ENCODE results near the gene RHBDD3. TPM values are rescaled to one million over a fixed set of nuclear protein-coding genes. Genes with fewer than 3 reads are reported as not detected.

RHBDD3 gene
- total and polyA plus RNA-seq, 2 experiments from 2014 or later, result 55.0 to 115 TPM

DNA sequence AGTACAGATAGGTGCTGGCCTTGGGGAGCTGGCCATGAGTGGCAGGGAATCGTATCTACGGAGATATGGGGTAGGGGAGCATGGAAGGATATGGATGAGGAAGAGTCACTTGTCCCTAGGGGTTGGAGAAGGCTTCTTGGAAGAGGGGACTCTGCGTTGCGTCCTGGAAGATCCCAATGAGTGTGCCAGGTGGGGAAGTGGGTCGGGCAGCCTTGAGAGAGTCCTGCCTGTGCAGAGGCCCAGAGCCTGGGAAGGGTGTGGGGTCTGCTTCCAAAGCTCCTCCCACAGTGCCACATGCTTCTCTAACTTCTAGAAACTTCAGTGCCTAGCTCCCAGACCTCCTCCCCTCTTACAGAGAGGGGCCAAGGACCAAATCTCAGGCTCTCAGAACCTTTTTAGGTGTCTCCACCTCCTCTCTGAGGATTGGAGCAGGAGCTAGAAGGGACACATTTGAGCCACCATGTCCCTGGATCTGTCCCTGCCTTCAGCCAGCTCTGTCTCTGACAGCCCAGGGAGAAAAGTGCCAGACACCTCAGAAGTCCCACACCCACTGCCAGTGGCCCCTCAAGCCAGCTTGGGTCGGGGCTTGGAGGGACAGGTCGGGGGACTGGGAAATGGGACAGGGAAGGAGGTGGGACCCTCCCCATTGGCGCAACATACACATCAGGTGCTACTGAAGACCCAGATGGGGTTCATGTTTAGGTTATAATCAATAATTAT lies 11.0 kb downstream of the RHBDD3 start:
- H4K20me1 ChIP-seq (replicated peaks; ENCODE audit: insufficient read depth), result no peaks in the 10 kb centered on the region
- peaks cover 5% of the 10 kb centered on the region; the same call in 1 of the 2 replicates for H3K4me1 ChIP-seq (ENCODE audit: insufficient read depth)
- Mint-ChIP-seq H3K9me3 (no peaks in the 10 kb centered on the region), H3K36me3 (ENCODE audit: low read depth) (peaks cover 4% of the 10 kb centered on the region; the same call in 2 of the 3 replicates), H3K4me1 (no peaks in the 10 kb centered on the region; the same call in 2 of the 3 replicates), H3K27ac (no peak overlapping the region), H3K4me3 (no peak overlapping the region), H3K27me3 (ENCODE audit: insufficient read depth, low read depth, poor library complexity) (peaks cover 13% of the 10 kb centered on the region)
- no peak overlapping the region for H3K4me3 ChIP-seq
- H3K27me3 ChIP-seq (ENCODE audit: insufficient read depth), result no peaks in the 10 kb centered on the region
- H2AFZ ChIP-seq, result no peak overlapping the region
- TF ChIP-seq, protein P1, sequence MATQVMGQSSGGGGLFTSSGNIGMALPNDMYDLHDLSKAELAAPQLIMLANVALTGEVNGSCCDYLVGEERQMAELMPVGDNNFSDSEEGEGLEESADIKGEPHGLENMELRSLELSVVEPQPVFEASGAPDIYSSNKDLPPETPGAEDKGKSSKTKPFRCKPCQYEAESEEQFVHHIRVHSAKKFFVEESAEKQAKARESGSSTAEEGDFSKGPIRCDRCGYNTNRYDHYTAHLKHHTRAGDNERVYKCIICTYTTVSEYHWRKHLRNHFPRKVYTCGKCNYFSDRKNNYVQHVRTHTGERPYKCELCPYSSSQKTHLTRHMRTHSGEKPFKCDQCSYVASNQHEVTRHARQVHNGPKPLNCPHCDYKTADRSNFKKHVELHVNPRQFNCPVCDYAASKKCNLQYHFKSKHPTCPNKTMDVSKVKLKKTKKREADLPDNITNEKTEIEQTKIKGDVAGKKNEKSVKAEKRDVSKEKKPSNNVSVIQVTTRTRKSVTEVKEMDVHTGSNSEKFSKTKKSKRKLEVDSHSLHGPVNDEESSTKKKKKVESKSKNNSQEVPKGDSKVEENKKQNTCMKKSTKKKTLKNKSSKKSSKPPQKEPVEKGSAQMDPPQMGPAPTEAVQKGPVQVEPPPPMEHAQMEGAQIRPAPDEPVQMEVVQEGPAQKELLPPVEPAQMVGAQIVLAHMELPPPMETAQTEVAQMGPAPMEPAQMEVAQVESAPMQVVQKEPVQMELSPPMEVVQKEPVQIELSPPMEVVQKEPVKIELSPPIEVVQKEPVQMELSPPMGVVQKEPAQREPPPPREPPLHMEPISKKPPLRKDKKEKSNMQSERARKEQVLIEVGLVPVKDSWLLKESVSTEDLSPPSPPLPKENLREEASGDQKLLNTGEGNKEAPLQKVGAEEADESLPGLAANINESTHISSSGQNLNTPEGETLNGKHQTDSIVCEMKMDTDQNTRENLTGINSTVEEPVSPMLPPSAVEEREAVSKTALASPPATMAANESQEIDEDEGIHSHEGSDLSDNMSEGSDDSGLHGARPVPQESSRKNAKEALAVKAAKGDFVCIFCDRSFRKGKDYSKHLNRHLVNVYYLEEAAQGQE (IDR thresholded peaks at IDR 0.05; ENCODE audit: unreplicated experiment), result no peak
- TF ChIP-seq ZNF331 (CRISPR knock-in tag; IDR thresholded peaks at IDR 0.05; ENCODE audit: low read depth), result no peak
- no peak for TF ChIP-seq POLR2AphosphoS5 (IDR thresholded peaks at IDR 0.05; ENCODE audit: low read depth)
- no peak for TF ChIP-seq ZNF114 (CRISPR knock-in tag; IDR thresholded peaks at IDR 0.05)
- TF ChIP-seq, protein P2, sequence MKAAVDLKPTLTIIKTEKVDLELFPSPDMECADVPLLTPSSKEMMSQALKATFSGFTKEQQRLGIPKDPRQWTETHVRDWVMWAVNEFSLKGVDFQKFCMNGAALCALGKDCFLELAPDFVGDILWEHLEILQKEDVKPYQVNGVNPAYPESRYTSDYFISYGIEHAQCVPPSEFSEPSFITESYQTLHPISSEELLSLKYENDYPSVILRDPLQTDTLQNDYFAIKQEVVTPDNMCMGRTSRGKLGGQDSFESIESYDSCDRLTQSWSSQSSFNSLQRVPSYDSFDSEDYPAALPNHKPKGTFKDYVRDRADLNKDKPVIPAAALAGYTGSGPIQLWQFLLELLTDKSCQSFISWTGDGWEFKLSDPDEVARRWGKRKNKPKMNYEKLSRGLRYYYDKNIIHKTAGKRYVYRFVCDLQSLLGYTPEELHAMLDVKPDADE (IDR thresholded peaks at IDR 0.05), result no peak
- TF ChIP-seq JUNB (IDR thresholded peaks at IDR 0.05; ENCODE audit: unreplicated experiment), result no peak
- no peak for TF ChIP-seq CREB1 (CRISPR knock-in tag; IDR thresholded peaks at IDR 0.05; ENCODE audit: low read depth)
- TF ChIP-seq STAT1 (IDR thresholded peaks at IDR 0.05; ENCODE audit: unreplicated experiment), result no peak
- TF ChIP-seq NANOG (IDR thresholded peaks at IDR 0.05; ENCODE audit: borderline replicate concordance), result no peak
- TF ChIP-seq, protein P3, sequence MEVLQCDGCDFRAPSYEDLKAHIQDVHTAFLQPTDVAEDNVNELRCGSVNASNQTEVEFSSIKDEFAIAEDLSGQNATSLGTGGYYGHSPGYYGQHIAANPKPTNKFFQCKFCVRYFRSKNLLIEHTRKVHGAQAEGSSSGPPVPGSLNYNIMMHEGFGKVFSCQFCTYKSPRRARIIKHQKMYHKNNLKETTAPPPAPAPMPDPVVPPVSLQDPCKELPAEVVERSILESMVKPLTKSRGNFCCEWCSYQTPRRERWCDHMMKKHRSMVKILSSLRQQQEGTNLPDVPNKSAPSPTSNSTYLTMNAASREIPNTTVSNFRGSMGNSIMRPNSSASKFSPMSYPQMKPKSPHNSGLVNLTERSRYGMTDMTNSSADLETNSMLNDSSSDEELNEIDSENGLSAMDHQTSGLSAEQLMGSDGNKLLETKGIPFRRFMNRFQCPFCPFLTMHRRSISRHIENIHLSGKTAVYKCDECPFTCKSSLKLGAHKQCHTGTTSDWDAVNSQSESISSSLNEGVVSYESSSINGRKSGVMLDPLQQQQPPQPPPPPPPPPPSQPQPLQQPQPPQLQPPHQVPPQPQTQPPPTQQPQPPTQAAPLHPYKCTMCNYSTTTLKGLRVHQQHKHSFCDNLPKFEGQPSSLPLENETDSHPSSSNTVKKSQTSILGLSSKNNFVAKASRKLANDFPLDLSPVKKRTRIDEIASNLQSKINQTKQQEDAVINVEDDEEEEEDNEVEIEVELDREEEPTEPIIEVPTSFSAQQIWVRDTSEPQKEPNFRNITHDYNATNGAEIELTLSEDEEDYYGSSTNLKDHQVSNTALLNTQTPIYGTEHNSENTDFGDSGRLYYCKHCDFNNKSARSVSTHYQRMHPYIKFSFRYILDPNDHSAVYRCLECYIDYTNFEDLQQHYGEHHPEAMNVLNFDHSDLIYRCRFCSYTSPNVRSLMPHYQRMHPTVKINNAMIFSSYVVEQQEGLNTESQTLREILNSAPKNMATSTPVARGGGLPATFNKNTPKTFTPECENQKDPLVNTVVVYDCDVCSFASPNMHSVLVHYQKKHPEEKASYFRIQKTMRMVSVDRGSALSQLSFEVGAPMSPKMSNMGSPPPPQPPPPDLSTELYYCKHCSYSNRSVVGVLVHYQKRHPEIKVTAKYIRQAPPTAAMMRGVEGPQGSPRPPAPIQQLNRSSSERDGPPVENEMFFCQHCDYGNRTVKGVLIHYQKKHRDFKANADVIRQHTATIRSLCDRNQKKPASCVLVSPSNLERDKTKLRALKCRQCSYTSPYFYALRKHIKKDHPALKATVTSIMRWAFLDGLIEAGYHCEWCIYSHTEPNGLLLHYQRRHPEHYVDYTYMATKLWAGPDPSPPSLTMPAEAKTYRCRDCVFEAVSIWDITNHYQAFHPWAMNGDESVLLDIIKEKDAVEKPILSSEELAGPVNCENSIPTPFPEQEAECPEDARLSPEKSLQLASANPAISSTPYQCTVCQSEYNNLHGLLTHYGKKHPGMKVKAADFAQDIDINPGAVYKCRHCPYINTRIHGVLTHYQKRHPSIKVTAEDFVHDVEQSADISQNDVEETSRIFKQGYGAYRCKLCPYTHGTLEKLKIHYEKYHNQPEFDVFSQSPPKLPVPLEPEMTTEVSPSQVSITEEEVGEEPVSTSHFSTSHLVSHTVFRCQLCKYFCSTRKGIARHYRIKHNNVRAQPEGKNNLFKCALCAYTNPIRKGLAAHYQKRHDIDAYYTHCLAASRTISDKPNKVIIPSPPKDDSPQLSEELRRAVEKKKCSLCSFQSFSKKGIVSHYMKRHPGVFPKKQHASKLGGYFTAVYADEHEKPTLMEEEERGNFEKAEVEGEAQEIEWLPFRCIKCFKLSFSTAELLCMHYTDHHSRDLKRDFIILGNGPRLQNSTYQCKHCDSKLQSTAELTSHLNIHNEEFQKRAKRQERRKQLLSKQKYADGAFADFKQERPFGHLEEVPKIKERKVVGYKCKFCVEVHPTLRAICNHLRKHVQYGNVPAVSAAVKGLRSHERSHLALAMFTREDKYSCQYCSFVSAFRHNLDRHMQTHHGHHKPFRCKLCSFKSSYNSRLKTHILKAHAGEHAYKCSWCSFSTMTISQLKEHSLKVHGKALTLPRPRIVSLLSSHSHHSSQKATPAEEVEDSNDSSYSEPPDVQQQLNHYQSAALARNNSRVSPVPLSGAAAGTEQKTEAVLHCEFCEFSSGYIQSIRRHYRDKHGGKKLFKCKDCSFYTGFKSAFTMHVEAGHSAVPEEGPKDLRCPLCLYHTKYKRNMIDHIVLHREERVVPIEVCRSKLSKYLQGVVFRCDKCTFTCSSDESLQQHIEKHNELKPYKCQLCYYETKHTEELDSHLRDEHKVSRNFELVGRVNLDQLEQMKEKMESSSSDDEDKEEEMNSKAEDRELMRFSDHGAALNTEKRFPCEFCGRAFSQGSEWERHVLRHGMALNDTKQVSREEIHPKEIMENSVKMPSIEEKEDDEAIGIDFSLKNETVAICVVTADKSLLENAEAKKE (CRISPR knock-in tag; IDR thresholded peaks at IDR 0.05), result no peak
- TF ChIP-seq EZH2phosphoT487 (IDR thresholded peaks at IDR 0.05; ENCODE audit: unreplicated experiment), result no peak
- TF ChIP-seq EZH2 (IDR thresholded peaks at IDR 0.05; ENCODE audit: low read depth, unreplicated experiment), result no peak
- TF ChIP-seq, protein P4, sequence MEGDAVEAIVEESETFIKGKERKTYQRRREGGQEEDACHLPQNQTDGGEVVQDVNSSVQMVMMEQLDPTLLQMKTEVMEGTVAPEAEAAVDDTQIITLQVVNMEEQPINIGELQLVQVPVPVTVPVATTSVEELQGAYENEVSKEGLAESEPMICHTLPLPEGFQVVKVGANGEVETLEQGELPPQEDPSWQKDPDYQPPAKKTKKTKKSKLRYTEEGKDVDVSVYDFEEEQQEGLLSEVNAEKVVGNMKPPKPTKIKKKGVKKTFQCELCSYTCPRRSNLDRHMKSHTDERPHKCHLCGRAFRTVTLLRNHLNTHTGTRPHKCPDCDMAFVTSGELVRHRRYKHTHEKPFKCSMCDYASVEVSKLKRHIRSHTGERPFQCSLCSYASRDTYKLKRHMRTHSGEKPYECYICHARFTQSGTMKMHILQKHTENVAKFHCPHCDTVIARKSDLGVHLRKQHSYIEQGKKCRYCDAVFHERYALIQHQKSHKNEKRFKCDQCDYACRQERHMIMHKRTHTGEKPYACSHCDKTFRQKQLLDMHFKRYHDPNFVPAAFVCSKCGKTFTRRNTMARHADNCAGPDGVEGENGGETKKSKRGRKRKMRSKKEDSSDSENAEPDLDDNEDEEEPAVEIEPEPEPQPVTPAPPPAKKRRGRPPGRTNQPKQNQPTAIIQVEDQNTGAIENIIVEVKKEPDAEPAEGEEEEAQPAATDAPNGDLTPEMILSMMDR (conservative IDR thresholded peaks at IDR 0.05; ENCODE audit: low read depth in 2 of 2), result no peak
- H3K36me3 ChIP-seq (ENCODE audit: insufficient read depth), result no peaks in the 10 kb centered on the region
- no peak overlapping the region for H3K27ac ChIP-seq (ENCODE audit: low read depth)
- DNase-seq (ENCODE audit: low spot score) (no peak), ATAC-seq (no peak)
- H3K9me2 ChIP-seq (ENCODE audit: insufficient read depth), result no peaks in the 10 kb centered on the region
- no peak overlapping the region for H3K4me2 ChIP-seq
- no peaks in the 10 kb centered on the region for H3F3A ChIP-seq (replicated peaks; ENCODE audit: low read depth)
- no peaks in the 10 kb centered on the region for H3K79me2 ChIP-seq (replicated peaks; ENCODE audit: insufficient read depth)
